Measurements from ENCODE around the gene CAP2.

DNA sequence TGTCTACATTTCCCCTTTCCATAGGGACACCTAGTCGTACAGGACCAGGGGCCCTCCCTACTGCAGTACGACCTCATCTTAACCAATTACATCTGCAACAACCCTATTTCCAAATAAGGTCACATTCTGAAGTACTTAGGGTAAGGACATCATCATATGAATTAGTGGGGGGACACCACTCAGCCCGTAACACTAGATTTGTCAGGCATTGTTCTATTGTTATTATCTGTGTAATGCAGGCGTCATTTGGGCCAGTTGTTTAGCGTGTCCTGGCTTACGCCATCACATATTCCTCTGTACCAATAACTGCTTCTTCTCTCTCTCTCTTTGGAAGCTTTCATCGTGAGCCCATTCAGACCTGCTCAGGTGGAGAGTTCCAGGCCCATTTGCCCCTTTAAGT, 89.3 kb downstream of the CAP2 start:
- no peak for TF ChIP-seq POLR2AphosphoS5 (IDR thresholded peaks at IDR 0.05)
- TF ChIP-seq CTCF (IDR thresholded peaks at IDR 0.05 in 8 of 11, conservative IDR thresholded peaks at IDR 0.05 in 3 of 11) = no peak
- TF ChIP-seq POLR2A (IDR thresholded peaks at IDR 0.05) = no peak
